Stomach (tissue), 9 donors: ENCODE data around the gene GYG1. TPM values are rescaled to one million over a fixed set of nuclear protein-coding genes. Genes with fewer than 3 reads are reported as not detected.
A peak's percentile ranks its signal among the peaks of the same experiment; 100 is the strongest.
"Not testable (repeated sequence)": the region's sequence is repeated elsewhere in the genome, so short reads cannot be mapped to it uniquely, and the experiment has no call there.

Source experiments
- DNase-seq, 2 donors: peaks; one replicate each; pipeline versions ENCODE4 v3.0.0 to v3.0.0-alpha.2; 2013 to 2019
- H3K27ac ChIP-seq, 5 donors: fragments of 200-600 bp in 4 of 5; sonication (generic) in 4 of 5; one replicate each; pipeline ENCODE4 v1.5.1; 2013 to 2019; ENCODE audit warnings: mild to moderate bottlenecking in 1 of 5, moderate library complexity in 1 of 5
- H3K27me3 ChIP-seq, 3 donors: fragments of 200-600 bp; sonication (generic); one replicate each; pipeline ENCODE4 v1.5.1; 2017 to 2019; ENCODE audit warnings: mixed run types in 1 of 3
- H3K36me3 ChIP-seq, 4 donors: fragments of 200-600 bp; sonication (generic); 1 replicate in 3 of 4; 2 replicates in 1 of 4; pipeline ENCODE4 v1.5.1; 2016 to 2019
- H3K4me1 ChIP-seq, 4 donors: fragments of 200-600 bp; sonication (generic); one replicate each; pipeline ENCODE4 v1.5.1; 2016 to 2019
- H3K4me3 ChIP-seq, 4 donors: fragments of 200-600 bp; sonication (generic) in 3 of 4; one replicate each; pipeline ENCODE4 v1.5.1; 2016 to 2019; ENCODE audit warnings: mild to moderate bottlenecking in 1 of 4
- H3K9me3 ChIP-seq, 4 donors: fragments of 200-600 bp; sonication (generic); one replicate each; pipeline ENCODE4 v1.5.1; 2016 to 2019
- CTCF ChIP-seq, 7 experiments: fragments of 450-650 bp in 4 of 7; fragments of 200-600 bp in 3 of 7; sonication (generic) in 3 of 7; IDR thresholded peaks; one replicate each; pipeline ENCODE4 v1.5.1; 2016 to 2019; ENCODE audit warnings: antibody characterized with exemption in 7 of 7, control low read depth in 2 of 7, mild to moderate bottlenecking in 1 of 7
- EP300 ChIP-seq: sonication (generic); formaldehyde crosslinking; IDR thresholded peaks from one replicate; pipeline ENCODE4 v1.6.1; 2017; ENCODE audit warnings: antibody characterized with exemption
- POLR2A ChIP-seq, 4 donors: fragments of 450-650 bp; IDR thresholded peaks; one replicate each; pipeline ENCODE4 v1.6.1; 2016; ENCODE audit warnings: antibody characterized with exemption in 4 of 4, control low read depth in 2 of 4, mild to moderate bottlenecking in 1 of 4, moderate library complexity in 1 of 4
- POLR2AphosphoS5 ChIP-seq, 3 donors: sonication (generic); formaldehyde crosslinking; IDR thresholded peaks; one replicate each; pipeline ENCODE4 v1.6.1; 2016; ENCODE audit warnings: antibody characterized with exemption in 3 of 3
- WGBS, 5 donors: extraction: QIAGEN DNeasy Blood & Tissue Kit in 3 of 5; methylation state at CpG; one replicate each; pipeline versions ENCODE4 v1.1.5 to v1.1.7; 2013 to 2018; 5-methylcytosine and 5-hydroxymethylcytosine counted together
- intact Hi-C: fragments of 100-400 bp; cut with DNase I; formaldehyde crosslinking; loops from one replicate; pipeline ENCODE4 v1.15.1; 2023; ENCODE audit warnings: low total_unique reads
- polyA plus RNA-seq, 3 donors: library from polyadenylated mRNA; stranded (reverse); fragments of 200-250 nt; gene quantifications; one replicate each; pipeline ENCODE4 v1.2.3, GENCODE V29; 2013
- total RNA-seq, 5 donors: library from RNA; depleted of rRNA; stranded (reverse); fragments of >200 nt; gene quantifications; one replicate each; pipeline versions ENCODE4 v1.1.0 to v1.2.3, GENCODE V29; 2014 to 2016
- donor health status: healthy with polysubstance abuse.
- donor health status: Bipolar disorder and iron deficiency.
- donor health status: healthy.

GYG1 gene
- total and polyA plus RNA-seq, 8 donors = 4.9 to 169 (median 38.1) TPM

DNA sequence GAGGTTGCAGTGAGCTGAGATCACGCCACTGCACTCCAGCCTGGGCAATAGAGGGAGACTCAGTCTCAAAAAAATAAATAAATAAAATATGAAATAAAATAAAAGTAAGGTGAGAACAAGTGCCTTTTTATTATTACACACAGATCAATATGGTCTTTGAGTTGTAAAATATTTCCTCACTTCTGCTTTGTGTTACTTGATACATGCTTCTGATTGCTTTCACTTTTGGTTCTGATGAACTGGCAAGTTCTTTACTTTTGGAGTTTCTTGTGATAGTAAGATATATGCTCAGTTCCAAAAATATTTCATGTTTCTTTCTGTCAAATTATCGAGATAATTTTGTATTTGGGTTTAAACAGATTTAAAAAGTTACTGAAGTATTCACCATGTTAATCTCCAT lies 16.6 kb upstream of the GYG1 start:
- H3K9me3 ChIP-seq = no peaks in the 10 kb centered on the region
- 82 to 88% (median 85%) methylated on average over 2 of the region's 2 CpGs for WGBS, 5 donors
- intact Hi-C loops = no loop called here
- TF ChIP-seq POLR2AphosphoS5 (IDR thresholded peaks at IDR 0.05) (no peak), EP300 (no peak), POLR2A (IDR thresholded peaks at IDR 0.05) (no peak), CTCF (IDR thresholded peaks at IDR 0.05) (no peak)
- no peaks in the 10 kb centered on the region for H3K36me3 ChIP-seq
- peaks cover 0 to 6% (median 2%) of the 10 kb centered on the region in 4 donors for H3K4me1 ChIP-seq
- peak overlapping the region in 2 of 5 donors; percentile 40 to 69 for H3K27ac ChIP-seq
- DNase-seq = no peak
- no peak overlapping the region for H3K4me3 ChIP-seq
- no peaks in the 10 kb centered on the region for H3K27me3 ChIP-seq

DNA sequence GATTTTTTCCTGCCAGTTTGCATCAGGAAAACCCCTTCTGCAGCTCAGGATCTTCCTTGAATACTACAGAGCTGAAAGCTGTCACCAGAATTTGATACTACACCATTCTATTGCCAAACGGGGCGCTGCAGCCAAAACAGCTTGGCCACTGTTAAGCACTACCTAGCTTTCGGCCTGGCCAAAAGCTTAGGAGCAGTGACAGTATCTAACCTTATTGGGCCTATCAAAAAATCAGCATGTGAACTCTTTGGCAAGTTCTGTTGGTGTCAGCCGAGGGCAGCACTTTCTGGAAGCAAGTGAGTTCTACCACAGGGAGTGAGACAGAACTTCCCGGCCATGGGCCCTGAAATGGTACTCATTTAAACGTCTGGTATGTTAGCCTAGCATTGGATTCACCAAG lies 16.1 kb upstream of the GYG1 start:
- no peaks in the 10 kb centered on the region for H3K9me3 ChIP-seq
- DNase-seq = no peak
- H3K27me3 ChIP-seq = no peaks in the 10 kb centered on the region
- H3K36me3 ChIP-seq = no peaks in the 10 kb centered on the region
- 60 to 79% (median 72%) methylated on average over 6 of the region's 6 CpGs for WGBS, 5 donors
- intact Hi-C loops = no loop called here
- H3K4me3 ChIP-seq = no peak overlapping the region
- H3K4me1 ChIP-seq = peaks cover 0 to 6% (median 2%) of the 10 kb centered on the region in 4 donors
- peak overlapping the region in 2 of 5 donors; percentile 40 to 69 for H3K27ac ChIP-seq
- TF ChIP-seq POLR2A (IDR thresholded peaks at IDR 0.05) (no peak), POLR2AphosphoS5 (IDR thresholded peaks at IDR 0.05) (no peak), CTCF (IDR thresholded peaks at IDR 0.05) (no peak), EP300 (no peak)

DNA sequence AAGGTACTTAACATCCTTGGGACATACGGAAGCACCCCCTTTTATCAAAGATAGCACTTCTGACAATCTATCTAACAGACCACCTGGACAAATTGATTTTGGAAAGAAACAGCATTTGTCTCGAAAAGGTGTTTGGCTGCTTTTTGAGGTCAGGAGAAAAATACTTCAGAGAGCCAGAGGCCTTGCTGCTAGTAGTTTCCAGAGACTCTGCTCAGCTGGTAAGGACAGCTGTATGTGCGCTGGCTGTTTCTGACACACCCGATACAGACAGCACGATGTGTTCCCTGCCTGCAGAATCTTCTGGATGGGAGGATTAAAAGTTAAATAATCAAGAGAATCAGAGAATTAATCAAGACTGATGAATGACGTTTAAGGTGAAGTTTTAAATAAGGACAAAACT lies 15.6 kb upstream of the GYG1 start:
- WGBS, 5 donors = 73 to 89% (median 87%) methylated on average over 6 of the region's 6 CpGs
- H3K4me1 ChIP-seq = peaks cover 0 to 6% (median 2%) of the 10 kb centered on the region in 4 donors
- H3K36me3 ChIP-seq = no peaks in the 10 kb centered on the region
- H3K9me3 ChIP-seq = no peaks in the 10 kb centered on the region
- TF ChIP-seq POLR2AphosphoS5 (IDR thresholded peaks at IDR 0.05) = no peak
- TF ChIP-seq EP300 = no peak
- no peak for TF ChIP-seq CTCF (IDR thresholded peaks at IDR 0.05)
- TF ChIP-seq POLR2A (IDR thresholded peaks at IDR 0.05) = no peak
- DNase-seq = no peak
- H3K27ac ChIP-seq = peak overlapping the region in 2 of 5 donors; percentile 40 to 69
- H3K27me3 ChIP-seq = no peaks in the 10 kb centered on the region
- no peak overlapping the region for H3K4me3 ChIP-seq
- intact Hi-C loops = no loop called here

DNA sequence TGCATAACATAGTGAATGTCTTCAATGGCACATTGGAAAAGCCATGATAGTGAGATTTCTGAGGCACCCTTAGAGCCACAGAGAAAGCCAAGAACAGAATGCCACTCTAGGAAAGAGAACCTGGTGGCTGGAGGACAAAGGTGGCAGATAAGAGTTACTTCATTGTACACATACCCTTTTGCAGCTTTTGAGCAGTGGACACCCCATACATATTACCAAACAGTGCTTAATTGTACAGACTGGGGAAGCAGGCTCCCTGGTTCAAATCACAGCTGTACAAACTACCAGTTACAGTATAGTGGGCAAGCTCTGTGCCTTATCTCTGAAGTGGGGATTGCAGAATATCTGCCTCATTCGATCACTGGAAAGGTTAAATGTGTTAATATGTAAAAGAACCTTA lies 10.1 kb upstream of the GYG1 start:
- intact Hi-C loops = no loop called here
- DNase-seq = no peak
- 45 to 80% (median 59%) methylated on average over 1 of the region's 1 CpG for WGBS, 5 donors
- Histone ChIP-seq H3K4me3 (no peak overlapping the region), H3K9me3 (no peaks in the 10 kb centered on the region), H3K27ac (no peak overlapping the region), H3K36me3 (no peaks in the 10 kb centered on the region), H3K27me3 (no peaks in the 10 kb centered on the region), H3K4me1 (no peaks in the 10 kb centered on the region)
- no peak for TF ChIP-seq CTCF (IDR thresholded peaks at IDR 0.05)
- no peak for TF ChIP-seq POLR2AphosphoS5 (IDR thresholded peaks at IDR 0.05)
- TF ChIP-seq POLR2A (IDR thresholded peaks at IDR 0.05) = no peak
- TF ChIP-seq EP300 = no peak

GRCh38 chr3:148987551-148987950 lies 3.8 kb upstream of the GYG1 start:
- intact Hi-C loops, DNase-seq, H3K27ac ChIP-seq, H3K9me3 ChIP-seq, H3K36me3 ChIP-seq, H3K27me3 ChIP-seq, H3K4me3 ChIP-seq: not testable (repeated sequence)
- WGBS, 5 donors = 95 to 97% (median 96%) methylated on average over 12 to 29 of the region's 29 CpGs
- H3K4me1 ChIP-seq = peaks cover 2 to 15% (median 7%) of the 10 kb centered on the region in 4 donors
